GM23338 (cell line): ENCODE results near the gene FBXO24. TPM values are rescaled to one million over a fixed set of nuclear protein-coding genes. Genes with fewer than 3 reads are reported as not detected.
A peak's percentile ranks its signal among the peaks of the same experiment; 100 is the strongest.

ENCODE experiments used
- ATAC-seq: fragments of 200-7000 bp; cut with Tn5 transposase; 3 replicates; pipeline ENCODE4 v1.9.1; 2020
- DNase-seq: peaks from one replicate; pipeline ENCODE4 v3.0.0-alpha.2; 2015; ENCODE audit warnings: low spot score
- H2AFZ ChIP-seq: fragments of 200-600 bp; sonication (generic); 2 replicates; pipeline ENCODE4 v1.8.0; 2016; ENCODE audit warnings: antibody characterized with exemption, mild to moderate bottlenecking, moderate library complexity
- H3F3A ChIP-seq: fragments of 200-600 bp; sonication (generic); replicated peaks from 2 replicates; pipeline ENCODE4 v1.8.0; 2017; ENCODE audit warnings: antibody characterized with exemption, mixed run types, low read depth
- H3K27ac ChIP-seq: fragments of 200-600 bp; sonication (generic); 2 replicates; pipeline ENCODE4 v1.6.1; 2016; ENCODE audit warnings: low read depth
- H3K27me3 ChIP-seq: fragments of 200-600 bp; sonication (generic); 2 replicates; pipeline ENCODE4 v1.8.0; 2016; ENCODE audit warnings: mild to moderate bottlenecking, mixed run types, moderate library complexity; ENCODE audit not compliant: insufficient read depth
- H3K36me3 ChIP-seq: fragments of 200-600 bp; sonication (generic); 2 replicates; pipeline ENCODE4 v1.8.0; 2016; ENCODE audit warnings: mild to moderate bottlenecking; ENCODE audit not compliant: insufficient read depth
- H3K4me1 ChIP-seq: fragments of 200-600 bp; sonication (generic); 2 replicates; pipeline ENCODE4 v1.8.0; 2016; ENCODE audit warnings: mild to moderate bottlenecking, moderate library complexity; ENCODE audit not compliant: insufficient read depth
- H3K4me2 ChIP-seq: fragments of 200-600 bp; sonication (generic); 2 replicates; pipeline ENCODE4 v1.7.1; 2017; ENCODE audit warnings: mixed run types
- H3K4me3 ChIP-seq: fragments of 200-600 bp; sonication (generic); 2 replicates; pipeline ENCODE4 v1.6.1; 2016; ENCODE audit warnings: mixed run types
- H3K79me2 ChIP-seq: fragments of 200-600 bp; sonication (generic); replicated peaks from 2 replicates; pipeline ENCODE4 v1.8.0; 2017; ENCODE audit warnings: mild to moderate bottlenecking; ENCODE audit not compliant: insufficient read depth
- H3K9me2 ChIP-seq: fragments of 200-600 bp; sonication (generic); 2 replicates; pipeline ENCODE4 v1.8.0; 2017; ENCODE audit not compliant: insufficient read depth
- H4K20me1 ChIP-seq: fragments of 200-600 bp; sonication (generic); replicated peaks from 2 replicates; pipeline ENCODE4 v1.8.0; 2017; ENCODE audit warnings: mild to moderate bottlenecking; ENCODE audit not compliant: insufficient read depth
- H3K27ac Mint-ChIP-seq: 2 replicates; pipeline ENCODE4 v1.8.0; 2020; ENCODE audit warnings: inconsistent platforms, mild to moderate bottlenecking, moderate library complexity, mixed read lengths
- H3K27me3 Mint-ChIP-seq: 3 replicates; pipeline ENCODE4 v1.8.0; 2022; ENCODE audit warnings: low read depth, mild to moderate bottlenecking, moderate library complexity, mixed read lengths, inconsistent platforms; ENCODE audit not compliant: insufficient read depth, poor library complexity
- H3K36me3 Mint-ChIP-seq: 3 replicates; pipeline ENCODE4 v1.8.0; 2021; ENCODE audit warnings: low read depth, mild to moderate bottlenecking, inconsistent platforms, moderate library complexity, mixed read lengths
- H3K4me1 Mint-ChIP-seq: 3 replicates; pipeline ENCODE4 v1.8.0; 2020; ENCODE audit warnings: mild to moderate bottlenecking, inconsistent platforms, mixed read lengths
- H3K4me3 Mint-ChIP-seq: 3 replicates; pipeline ENCODE4 v1.8.0; 2021; ENCODE audit warnings: moderate library complexity, mild to moderate bottlenecking, inconsistent platforms, mixed read lengths
- H3K9me3 Mint-ChIP-seq: 3 replicates; pipeline ENCODE4 v1.8.0; 2020; ENCODE audit warnings: moderate library complexity, mild to moderate bottlenecking, inconsistent platforms, mixed read lengths
- CREB1 ChIP-seq: fragments of 250-450 bp; sonication (Bioruptor Pico); IDR thresholded peaks from 2 replicates; pipeline ENCODE4 v1.5.0; 2020; ENCODE audit warnings: low read depth, mild to moderate bottlenecking, moderate library complexity
- EZH2 ChIP-seq: fragments of 200-600 bp; sonication (generic); IDR thresholded peaks from one replicate; pipeline ENCODE4 v1.8.0; 2017; ENCODE audit warnings: antibody characterized with exemption, mild to moderate bottlenecking, low read depth; ENCODE audit not compliant: unreplicated experiment
- JUNB ChIP-seq: IDR thresholded peaks from one replicate; pipeline ENCODE4 v1.6.1; 2016; ENCODE audit warnings: antibody characterized with exemption; ENCODE audit not compliant: unreplicated experiment
- POLR2AphosphoS5 ChIP-seq: IDR thresholded peaks from 2 replicates; pipeline ENCODE4 v1.6.1; 2016; ENCODE audit warnings: antibody characterized with exemption, low read depth
- polyA plus RNA-seq: library from polyadenylated mRNA; unstranded; fragments of >200 nt; fragmentation: Nextera tagmentation; extraction: Ambion mirVana; gene quantifications from 2 replicates; pipeline ENCODE4 v1.2.1, GENCODE V29; 2016
- total RNA-seq: library from RNA; depleted of rRNA; stranded (reverse); fragments of >200 nt; shearing (Covaris generic); gene quantifications from 2 replicates; pipeline ENCODE4 v1.2.3, GENCODE V29; 2014
- TF ChIP-seq, protein P1 (sequence below): IDR thresholded peaks from 2 replicates; pipeline ENCODE4 v1.6.1; 2016; ENCODE audit warnings: antibody characterized with exemption
- TF ChIP-seq, protein P2 (sequence below), 2 experiments: fragments of 200-600 bp in 1 of 2; sonication (generic) in 1 of 2; conservative IDR thresholded peaks; 2 replicates each; pipeline versions ENCODE4 v1.5.1 to v1.6.1; 2016 to 2017; ENCODE audit warnings: antibody characterized with exemption in 2 of 2, low read depth in 2 of 2, mild to moderate bottlenecking in 2 of 2, moderate library complexity in 1 of 2
- TF ChIP-seq, protein P3 (sequence below): IDR thresholded peaks from one replicate; pipeline ENCODE4 v1.6.1; 2018; ENCODE audit warnings: antibody characterized with exemption; ENCODE audit not compliant: unreplicated experiment

FBXO24 gene
- total and polyA plus RNA-seq, 2 experiments from 2014 or later, result 2.1 to 2.4 TPM

DNA sequence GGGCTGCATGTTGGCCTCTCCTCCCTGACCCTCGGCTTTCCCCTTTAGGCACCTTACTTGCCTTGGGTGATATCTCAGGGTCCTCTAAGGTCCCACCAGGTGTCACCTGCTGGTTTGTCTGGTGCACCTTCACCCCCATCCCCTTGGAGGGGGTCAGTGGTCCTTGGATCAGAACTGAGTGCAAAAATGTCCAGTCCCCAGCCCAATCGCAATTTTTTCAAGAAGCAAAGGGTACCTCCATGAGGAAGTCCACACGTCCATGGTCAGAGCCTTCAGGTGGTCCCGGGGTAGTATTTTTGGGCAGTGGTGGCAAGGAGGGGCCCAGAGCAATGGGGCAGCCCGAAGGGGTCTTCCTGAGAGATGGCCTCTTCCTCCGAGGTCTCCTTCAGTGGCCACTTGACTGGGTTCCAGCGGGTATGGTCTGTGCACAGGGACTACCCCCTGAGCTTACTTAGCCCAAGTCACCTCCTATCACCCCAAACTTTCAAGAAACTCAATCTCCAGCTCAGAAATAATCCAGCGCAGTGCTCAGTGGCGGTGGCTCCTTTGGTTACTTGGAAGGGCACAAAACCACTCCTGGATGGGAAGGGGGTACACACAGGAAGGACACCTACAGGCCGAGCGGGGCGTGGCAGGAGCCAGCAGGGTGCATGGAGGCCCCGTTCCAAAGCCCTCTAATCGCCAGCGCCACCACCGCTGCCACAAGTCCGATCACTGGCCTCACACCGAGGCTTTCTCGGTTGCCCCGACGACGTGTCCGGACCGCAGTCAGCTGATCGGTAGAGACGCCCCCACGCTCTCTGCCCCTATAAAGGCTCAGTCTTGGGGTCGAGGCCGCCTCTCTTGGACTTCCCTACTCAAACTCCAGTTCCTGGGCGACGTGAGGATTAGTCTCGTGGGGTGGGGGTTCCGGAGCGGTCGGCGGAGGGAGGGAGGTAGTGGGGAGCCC lies 17.0 kb upstream of the FBXO24 start:
- peaks cover 12% of the 10 kb centered on the region; the same call in 1 of the 2 replicates for H3F3A ChIP-seq
- no peaks in the 10 kb centered on the region for H3K9me2 ChIP-seq
- ATAC-seq (peak; percentile 56), DNase-seq (peak; percentile 96)
- Mint-ChIP-seq H3K4me1 (peaks cover 47% of the 10 kb centered on the region), H3K4me3 (peak overlapping the region; percentile 67), H3K36me3 (peaks cover 4% of the 10 kb centered on the region), H3K27me3 (peaks cover 34% of the 10 kb centered on the region), H3K9me3 (no peaks in the 10 kb centered on the region), H3K27ac (no peak overlapping the region)
- peak overlapping the region; percentile 74 for H3K4me3 ChIP-seq
- TF ChIP-seq POLR2AphosphoS5 (peak; percentile 64), EZH2 (no peak), JUNB (no peak), CREB1 (CRISPR knock-in tag) (no peak)
- TF ChIP-seq, protein P1, sequence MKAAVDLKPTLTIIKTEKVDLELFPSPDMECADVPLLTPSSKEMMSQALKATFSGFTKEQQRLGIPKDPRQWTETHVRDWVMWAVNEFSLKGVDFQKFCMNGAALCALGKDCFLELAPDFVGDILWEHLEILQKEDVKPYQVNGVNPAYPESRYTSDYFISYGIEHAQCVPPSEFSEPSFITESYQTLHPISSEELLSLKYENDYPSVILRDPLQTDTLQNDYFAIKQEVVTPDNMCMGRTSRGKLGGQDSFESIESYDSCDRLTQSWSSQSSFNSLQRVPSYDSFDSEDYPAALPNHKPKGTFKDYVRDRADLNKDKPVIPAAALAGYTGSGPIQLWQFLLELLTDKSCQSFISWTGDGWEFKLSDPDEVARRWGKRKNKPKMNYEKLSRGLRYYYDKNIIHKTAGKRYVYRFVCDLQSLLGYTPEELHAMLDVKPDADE, result no peak
- TF ChIP-seq, protein P2, sequence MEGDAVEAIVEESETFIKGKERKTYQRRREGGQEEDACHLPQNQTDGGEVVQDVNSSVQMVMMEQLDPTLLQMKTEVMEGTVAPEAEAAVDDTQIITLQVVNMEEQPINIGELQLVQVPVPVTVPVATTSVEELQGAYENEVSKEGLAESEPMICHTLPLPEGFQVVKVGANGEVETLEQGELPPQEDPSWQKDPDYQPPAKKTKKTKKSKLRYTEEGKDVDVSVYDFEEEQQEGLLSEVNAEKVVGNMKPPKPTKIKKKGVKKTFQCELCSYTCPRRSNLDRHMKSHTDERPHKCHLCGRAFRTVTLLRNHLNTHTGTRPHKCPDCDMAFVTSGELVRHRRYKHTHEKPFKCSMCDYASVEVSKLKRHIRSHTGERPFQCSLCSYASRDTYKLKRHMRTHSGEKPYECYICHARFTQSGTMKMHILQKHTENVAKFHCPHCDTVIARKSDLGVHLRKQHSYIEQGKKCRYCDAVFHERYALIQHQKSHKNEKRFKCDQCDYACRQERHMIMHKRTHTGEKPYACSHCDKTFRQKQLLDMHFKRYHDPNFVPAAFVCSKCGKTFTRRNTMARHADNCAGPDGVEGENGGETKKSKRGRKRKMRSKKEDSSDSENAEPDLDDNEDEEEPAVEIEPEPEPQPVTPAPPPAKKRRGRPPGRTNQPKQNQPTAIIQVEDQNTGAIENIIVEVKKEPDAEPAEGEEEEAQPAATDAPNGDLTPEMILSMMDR (conservative IDR thresholded peaks at IDR 0.05; ENCODE audit: low read depth in 2 of 2), result peak; percentile 55 to 63
- TF ChIP-seq, protein P3, sequence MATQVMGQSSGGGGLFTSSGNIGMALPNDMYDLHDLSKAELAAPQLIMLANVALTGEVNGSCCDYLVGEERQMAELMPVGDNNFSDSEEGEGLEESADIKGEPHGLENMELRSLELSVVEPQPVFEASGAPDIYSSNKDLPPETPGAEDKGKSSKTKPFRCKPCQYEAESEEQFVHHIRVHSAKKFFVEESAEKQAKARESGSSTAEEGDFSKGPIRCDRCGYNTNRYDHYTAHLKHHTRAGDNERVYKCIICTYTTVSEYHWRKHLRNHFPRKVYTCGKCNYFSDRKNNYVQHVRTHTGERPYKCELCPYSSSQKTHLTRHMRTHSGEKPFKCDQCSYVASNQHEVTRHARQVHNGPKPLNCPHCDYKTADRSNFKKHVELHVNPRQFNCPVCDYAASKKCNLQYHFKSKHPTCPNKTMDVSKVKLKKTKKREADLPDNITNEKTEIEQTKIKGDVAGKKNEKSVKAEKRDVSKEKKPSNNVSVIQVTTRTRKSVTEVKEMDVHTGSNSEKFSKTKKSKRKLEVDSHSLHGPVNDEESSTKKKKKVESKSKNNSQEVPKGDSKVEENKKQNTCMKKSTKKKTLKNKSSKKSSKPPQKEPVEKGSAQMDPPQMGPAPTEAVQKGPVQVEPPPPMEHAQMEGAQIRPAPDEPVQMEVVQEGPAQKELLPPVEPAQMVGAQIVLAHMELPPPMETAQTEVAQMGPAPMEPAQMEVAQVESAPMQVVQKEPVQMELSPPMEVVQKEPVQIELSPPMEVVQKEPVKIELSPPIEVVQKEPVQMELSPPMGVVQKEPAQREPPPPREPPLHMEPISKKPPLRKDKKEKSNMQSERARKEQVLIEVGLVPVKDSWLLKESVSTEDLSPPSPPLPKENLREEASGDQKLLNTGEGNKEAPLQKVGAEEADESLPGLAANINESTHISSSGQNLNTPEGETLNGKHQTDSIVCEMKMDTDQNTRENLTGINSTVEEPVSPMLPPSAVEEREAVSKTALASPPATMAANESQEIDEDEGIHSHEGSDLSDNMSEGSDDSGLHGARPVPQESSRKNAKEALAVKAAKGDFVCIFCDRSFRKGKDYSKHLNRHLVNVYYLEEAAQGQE, result no peak
- H3K27me3 ChIP-seq, result peaks cover 13% of the 10 kb centered on the region; the same call in 1 of the 2 replicates
- peak overlapping the region; percentile 80; the same call in 1 of the 2 replicates for H2AFZ ChIP-seq
- H3K79me2 ChIP-seq, result no peaks in the 10 kb centered on the region
- no peak overlapping the region for H3K27ac ChIP-seq
- peak overlapping the region; percentile 89 for H3K4me2 ChIP-seq
- H4K20me1 ChIP-seq, result no peaks in the 10 kb centered on the region
- H3K36me3 ChIP-seq, result no peaks in the 10 kb centered on the region
- H3K4me1 ChIP-seq, result peaks cover 36% of the 10 kb centered on the region
